ENCODE data around the gene PRUNE2.
"Not testable (repeated sequence)": the region's sequence is repeated elsewhere in the genome, so short reads cannot be mapped to it uniquely, and the experiment has no call there.

PRUNE2 gene

GRCh38 chr9:76793784-76794431 is 112.0 kb downstream of the PRUNE2 start:
- DNase-seq (ENCODE audit: low read depth) = no peak

GRCh38 chr9:76789840-76790239 is 116.1 kb downstream of the PRUNE2 start:
- no peak for DNase-seq (ENCODE audit: low read depth)

- no peak for DNase-seq (ENCODE audit: low read depth)
Observed at GRCh38 chr9:76787677-76788076, 118.2 kb downstream of the PRUNE2 start.

GRCh38 chr9:76785501-76785900 is 120.4 kb downstream of the PRUNE2 start:
- no peak for DNase-seq (ENCODE audit: low read depth)

GRCh38 chr9:76784881-76785280 is 121.0 kb downstream of the PRUNE2 start:
- no peak for DNase-seq (ENCODE audit: low read depth)

- DNase-seq (ENCODE audit: low read depth) = peak; percentile 11
Observed at GRCh38 chr9:76772686-76773445, 133.0 kb downstream of the PRUNE2 start.

- DNase-seq (ENCODE audit: low read depth) = no peak
Observed at GRCh38 chr9:76766126-76766525, 139.8 kb downstream of the PRUNE2 start.

- no peak for DNase-seq (ENCODE audit: low read depth)
Observed at GRCh38 chr9:76764138-76764537, 141.8 kb downstream of the PRUNE2 start, which contains the start of gene PCA3. PCA3 (plus strand) TSS chr9:76764438.

GRCh38 chr9:76761448-76761847 is 144.5 kb downstream of the PRUNE2 start:
- DNase-seq (ENCODE audit: low read depth) = peak; percentile 11

GRCh38 chr9:76759732-76760131 is 146.2 kb downstream of the PRUNE2 start:
- no peak for DNase-seq (ENCODE audit: low read depth)

- no peak for DNase-seq (ENCODE audit: low read depth)
Observed at GRCh38 chr9:76758476-76758875, 147.4 kb downstream of the PRUNE2 start.

- DNase-seq (ENCODE audit: low read depth) = no peak
Observed at GRCh38 chr9:76756941-76757673, 148.8 kb downstream of the PRUNE2 start.

- peak; percentile 34 for DNase-seq (ENCODE audit: low read depth)
Observed at GRCh38 chr9:76756268-76756640, 149.7 kb downstream of the PRUNE2 start.

GRCh38 chr9:76751001-76751400 is 154.9 kb downstream of the PRUNE2 start:
- no peak for DNase-seq (ENCODE audit: low read depth)

GRCh38 chr9:76744336-76744735 is 161.6 kb downstream of the PRUNE2 start:
- DNase-seq (ENCODE audit: low read depth) = no peak

GRCh38 chr9:76743931-76744330 is 162.0 kb downstream of the PRUNE2 start:
- DNase-seq (ENCODE audit: low read depth) = no peak

GRCh38 chr9:76742890-76743289 is 163.0 kb downstream of the PRUNE2 start:
- not testable (repeated sequence) for DNase-seq (ENCODE audit: low read depth)

GRCh38 chr9:76741524-76741923 is 164.4 kb downstream of the PRUNE2 start:
- DNase-seq (ENCODE audit: low read depth) = no peak

- no peak for DNase-seq (ENCODE audit: low read depth)
Observed at GRCh38 chr9:76738402-76738801, 167.5 kb downstream of the PRUNE2 start.

GRCh38 chr9:76737154-76737902 is 168.6 kb downstream of the PRUNE2 start:
- DNase-seq (ENCODE audit: low read depth) = no peak

- DNase-seq (ENCODE audit: low read depth) = no peak
Observed at GRCh38 chr9:76734716-76735115, 171.2 kb downstream of the PRUNE2 start.

GRCh38 chr9:76733096-76733495 is 172.8 kb downstream of the PRUNE2 start:
- DNase-seq (ENCODE audit: low read depth) = no peak

Data from EH (cell line).